SU-DHL-6 (cell line): ENCODE data around the gene TNIP1.

Experiments
- CTCF ChIP-seq: fragments of 200-600 bp; sonication (generic); IDR thresholded peaks from one replicate; pipeline ENCODE4 v1.5.1; 2017; ENCODE audit warnings: antibody characterized with exemption, mild to moderate bottlenecking, low read length, moderate library complexity; ENCODE audit not compliant: insufficient read depth, poor library complexity, severe bottlenecking
- EZH2phosphoT487 ChIP-seq: fragments of 200-600 bp; sonication (generic), shearing (Covaris generic); conservative IDR thresholded peaks from 2 replicates; pipeline ENCODE4 v1.6.1; 2018; ENCODE audit warnings: mild to moderate bottlenecking, antibody characterized with exemption, low read length, moderate library complexity, mixed read lengths

- TF ChIP-seq CTCF = no peak
- no peak for TF ChIP-seq EZH2phosphoT487
These were observed 40.3 kb upstream of the TNIP1 start for GRCh38 chr5:151121095-151121494.
